DMS53 (cell line): ENCODE data around the gene KAT2A.
"Not testable (repeated sequence)": the region's sequence is repeated elsewhere in the genome, so short reads cannot be mapped to it uniquely, and the experiment has no call there.

Source experiments
- DNase-seq: peaks from one replicate; lab custom pipeline; 2025; lab: John Stamatoyannopoulos, UW

The KAT2A gene

DNA sequence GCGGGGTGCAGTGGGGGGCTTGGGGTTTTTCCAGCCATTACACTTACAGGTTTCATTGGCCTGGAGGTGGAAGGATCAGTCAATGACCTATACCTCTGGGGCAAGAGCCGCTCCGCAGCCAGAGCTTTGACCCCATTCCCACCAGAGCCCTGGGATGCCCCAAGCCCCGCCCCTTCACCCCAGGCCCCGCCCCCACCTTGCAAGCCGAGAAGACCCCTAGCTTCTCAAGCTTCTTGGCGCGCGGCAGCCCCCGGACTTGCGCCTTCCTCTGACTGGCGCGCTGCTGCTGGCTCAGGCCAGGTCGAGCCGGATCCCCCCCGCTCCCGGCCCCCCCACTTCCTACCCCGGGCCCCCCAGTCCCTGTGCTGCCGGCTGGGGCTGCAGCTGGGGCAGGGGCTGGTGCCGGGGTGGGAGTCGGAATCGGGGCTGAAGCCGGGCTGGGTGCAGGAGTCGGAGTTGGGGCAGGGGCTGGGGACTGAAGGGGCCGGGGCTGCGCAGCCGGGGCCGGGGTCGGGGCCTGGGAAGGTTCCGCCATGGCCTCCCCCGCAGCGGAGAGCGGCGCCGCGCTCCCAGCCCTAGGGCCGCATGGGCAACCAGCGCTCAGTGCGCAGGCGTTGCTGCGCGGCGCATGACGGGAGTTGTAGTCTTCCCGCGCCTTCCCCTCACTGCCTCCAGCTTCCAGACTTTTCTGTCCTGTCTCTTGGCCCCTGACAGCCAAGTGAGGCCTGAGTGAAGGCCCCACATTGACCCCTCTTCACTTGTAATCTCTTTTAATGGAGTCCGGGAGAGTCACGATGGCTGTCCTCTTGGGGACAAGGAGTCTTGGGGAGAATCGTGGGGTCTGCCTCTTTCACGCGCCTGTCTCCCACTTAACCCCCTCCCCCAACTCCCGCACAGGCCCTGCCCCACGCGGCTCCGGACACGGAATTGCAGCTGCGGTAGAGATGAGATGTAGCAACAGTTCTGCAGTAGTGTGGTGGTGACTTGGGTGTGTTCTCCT lies at the start of gene KAT2A:
TSS of gene KAT2A (minus strand) at position 598 of the 1,000 bp plus-strand sequence. CDS start at position 535, 63 bp downstream.
- peak; percentile 89 for DNase-seq

DNA sequence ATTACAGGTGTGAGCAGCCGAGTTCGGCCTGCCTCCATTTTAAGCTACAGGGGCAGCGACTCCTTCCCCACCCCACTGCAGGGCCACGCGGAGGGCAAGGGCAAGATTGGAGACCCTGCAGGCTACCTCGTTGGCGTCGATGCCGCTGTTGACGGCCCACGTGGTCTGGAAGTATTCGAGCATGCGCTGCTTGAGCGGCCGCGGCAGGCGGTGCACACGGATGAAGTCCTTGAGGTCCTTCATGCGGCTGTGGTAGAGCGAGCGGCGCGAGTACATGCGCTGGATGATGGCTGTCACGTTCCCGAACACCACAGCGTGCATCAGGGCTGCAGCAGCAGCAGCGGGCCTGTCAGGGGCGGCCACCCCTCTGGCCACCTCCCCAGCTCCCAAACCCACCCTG lies 48.2 kb upstream of the KAT2A start:
- DNase-seq: no peak

DNA sequence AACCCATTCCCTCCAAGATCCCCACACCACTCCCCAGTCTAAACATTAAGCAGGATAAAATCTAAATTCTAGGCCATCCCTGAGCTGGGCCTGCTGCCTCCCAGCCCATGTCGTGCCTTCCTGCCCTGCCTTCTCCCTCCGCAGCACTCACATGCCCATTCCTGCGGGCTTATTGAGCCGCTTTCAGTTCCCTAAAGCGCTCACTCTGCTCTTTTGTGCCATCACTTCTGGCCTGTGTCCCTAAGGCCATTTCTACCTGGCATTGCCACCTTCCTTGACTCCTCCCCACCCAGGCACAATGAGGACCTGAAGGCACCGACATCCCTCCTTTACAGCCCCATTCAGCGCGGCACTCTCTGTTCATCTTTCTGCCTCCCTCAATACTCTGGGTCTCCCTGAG lies 46.6 kb upstream of the KAT2A start:
- DNase-seq: no peak

DNA sequence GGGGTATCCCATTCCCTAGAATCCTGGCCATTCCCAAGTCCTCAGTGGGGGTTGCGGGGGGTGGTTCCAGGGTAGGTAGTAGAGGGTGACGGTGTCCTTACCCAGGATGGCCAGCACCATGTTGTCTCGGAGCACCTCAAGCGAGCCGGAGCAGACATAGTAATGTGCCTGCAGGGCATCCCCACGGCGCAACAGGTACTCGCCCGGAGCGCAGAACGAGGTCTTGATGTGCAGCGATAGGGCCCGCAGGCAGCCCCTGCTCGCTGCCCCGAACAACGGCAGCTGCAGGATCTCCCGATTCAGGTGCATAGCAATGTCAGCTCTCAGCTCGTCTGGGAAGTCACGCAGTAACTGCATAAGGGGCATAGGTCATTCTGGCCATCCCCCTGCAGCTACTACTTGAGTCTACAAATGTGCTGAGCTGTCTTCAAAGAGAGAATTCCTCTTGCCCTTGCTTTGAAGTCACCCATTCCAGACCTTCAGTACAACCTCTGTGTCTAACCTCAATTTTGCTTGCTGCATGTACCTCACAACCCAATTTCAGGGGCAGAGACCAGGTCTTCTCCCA lies 45.1 kb upstream of the KAT2A start:
- DNase-seq: no peak

DNA sequence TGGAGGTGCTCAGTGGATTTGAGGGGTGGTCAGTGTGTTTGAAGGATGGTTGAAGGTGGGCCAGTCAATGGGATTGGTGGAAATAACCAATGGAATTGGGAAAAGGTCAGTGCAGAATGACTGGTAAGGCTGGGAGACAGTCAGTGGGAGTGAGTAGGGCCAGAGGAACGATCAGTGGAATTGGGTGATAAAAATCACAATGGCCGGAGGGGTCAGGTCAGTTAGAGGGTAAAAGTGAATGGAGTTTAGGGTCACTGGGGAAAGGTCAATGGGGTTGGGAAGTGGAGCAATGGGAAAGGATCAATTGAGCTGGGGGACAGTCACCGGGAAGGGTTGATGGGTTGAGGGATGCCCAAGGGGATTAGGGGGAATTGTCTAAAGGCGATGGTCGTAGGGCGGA lies 44.6 kb upstream of the KAT2A start:
- DNase-seq: no peak

DNA sequence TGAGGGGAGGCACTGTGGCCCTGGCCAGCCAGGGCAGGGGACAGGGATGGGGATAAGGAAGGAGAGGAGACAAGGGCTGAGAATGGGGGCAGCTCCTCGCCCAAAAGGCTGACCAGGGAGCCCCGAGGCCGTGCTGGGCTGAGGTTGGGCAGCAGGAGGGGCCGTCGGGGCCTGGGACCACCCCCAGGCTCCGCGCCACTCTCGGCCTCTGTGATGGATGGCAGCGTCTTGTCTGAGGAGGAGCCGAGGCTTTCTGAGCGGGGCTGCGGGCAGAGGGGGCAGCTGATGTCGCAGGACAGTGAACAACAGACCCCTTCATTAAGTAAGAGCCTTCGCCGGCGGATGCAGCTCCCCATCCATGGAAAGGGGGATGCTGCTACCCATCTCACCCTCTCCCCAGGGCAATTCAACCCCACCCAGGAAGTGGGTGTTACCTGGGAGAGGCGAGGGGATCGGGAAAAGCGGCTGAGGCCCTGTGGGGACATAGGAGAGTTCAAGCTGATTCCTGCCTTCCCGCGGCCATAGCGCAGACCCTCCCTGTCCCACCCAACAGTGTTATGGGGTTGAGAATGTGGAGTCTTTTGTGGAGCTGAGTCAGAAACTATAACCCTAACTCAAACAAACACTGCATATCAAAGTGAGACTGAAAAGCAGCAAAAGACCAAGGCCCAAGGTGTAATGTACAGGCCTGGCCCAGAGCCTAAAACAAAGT lies 42.7 kb upstream of the KAT2A start:
- no peak for DNase-seq

DNA sequence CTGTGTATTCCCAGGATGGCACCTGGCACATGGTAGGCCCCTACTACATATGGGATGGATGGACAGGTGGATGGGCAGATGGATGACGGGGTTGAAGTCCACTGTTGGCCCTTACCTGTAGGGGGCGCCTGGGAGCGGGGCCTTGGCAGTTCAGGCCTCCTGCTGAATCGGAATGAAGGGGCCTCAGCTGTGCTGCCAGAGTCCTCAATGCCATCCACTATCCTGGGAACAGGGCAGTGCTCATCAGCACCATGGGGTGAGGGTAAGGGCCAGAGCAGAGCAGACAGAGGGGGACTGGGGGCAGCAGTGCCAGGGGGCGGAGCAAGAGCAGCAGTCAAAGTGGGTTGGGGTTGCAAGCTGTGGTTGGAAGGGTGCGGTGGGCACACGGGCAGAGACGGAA lies 41.9 kb upstream of the KAT2A start:
- DNase-seq: peak; percentile 46

DNA sequence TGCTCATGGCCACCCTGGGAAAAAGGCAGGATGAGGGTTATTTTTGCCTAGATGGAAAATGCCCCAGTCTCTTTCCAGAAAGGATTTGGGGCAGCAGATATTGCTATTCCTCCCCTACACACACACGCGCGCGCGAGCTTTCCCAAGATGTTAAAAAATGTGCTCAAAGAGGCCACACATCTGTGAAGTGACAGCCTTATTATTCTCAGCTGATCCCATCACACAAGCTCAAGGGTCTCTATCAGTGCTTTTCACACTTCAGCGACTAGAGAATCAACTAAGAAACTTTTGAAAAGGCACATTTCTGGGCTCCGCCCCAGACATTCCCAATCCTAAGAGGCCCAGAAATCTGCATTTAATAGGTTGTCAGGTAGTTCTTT lies 39.4 kb upstream of the KAT2A start:
- DNase-seq: no peak

DNA sequence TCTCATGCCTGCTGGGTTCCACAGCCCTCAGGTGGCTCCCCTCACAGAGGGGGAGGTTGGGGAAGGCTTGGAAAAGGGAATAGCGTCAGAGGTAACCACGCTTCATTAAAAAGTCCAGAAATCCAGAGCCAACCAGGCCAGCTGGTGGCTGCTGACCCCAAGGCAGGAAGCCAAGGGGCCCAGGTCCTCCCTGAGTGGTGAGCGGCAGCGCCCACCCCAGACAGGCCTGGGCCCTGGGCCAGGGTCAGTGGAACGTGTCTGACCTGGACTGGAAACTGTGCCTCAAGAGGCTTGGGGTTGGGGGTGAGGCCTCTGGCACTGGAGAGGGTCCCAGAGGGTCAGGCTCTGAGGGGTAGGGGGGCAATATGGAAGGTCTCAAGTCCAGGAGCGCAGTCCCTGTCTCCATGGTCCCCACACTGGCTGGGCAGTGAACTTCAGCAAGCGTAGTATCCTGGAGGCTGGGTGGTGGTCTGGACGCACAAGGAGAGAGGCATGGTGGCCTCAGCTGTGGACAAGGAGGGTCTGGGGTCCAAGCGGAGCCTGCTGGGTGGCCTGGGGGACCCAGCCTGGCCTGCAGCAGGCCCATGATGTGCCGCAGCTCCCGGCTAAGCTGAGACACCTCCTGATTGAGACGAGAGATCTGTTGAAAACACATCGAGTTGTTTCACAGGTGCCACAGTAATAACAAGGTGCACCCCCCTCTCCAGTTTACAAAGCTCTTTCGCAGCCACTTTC lies 38.8 kb upstream of the KAT2A start:
- no peak for DNase-seq

DNA sequence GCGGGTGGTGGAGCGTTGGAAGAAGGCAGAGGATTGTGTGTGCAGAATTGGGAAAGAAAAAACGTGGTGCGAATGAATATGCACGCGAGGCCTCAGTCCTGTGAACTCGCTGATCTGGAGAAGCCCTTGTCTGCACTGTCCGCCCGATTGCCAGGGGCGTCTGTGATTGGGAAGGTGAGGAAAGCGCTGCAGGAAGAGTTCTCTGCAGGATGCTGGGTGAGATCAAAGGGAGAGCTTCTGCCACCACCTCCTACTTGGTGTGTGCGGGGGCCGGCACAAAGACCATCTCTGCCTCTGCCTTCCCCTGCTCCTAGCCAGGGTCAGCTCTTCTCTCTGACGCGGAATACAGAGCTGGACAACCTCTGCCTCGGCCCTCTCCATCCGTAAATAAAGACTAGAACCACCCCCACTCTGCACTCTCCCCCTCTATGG lies 34.5 kb upstream of the KAT2A start:
- DNase-seq: no peak

DNA sequence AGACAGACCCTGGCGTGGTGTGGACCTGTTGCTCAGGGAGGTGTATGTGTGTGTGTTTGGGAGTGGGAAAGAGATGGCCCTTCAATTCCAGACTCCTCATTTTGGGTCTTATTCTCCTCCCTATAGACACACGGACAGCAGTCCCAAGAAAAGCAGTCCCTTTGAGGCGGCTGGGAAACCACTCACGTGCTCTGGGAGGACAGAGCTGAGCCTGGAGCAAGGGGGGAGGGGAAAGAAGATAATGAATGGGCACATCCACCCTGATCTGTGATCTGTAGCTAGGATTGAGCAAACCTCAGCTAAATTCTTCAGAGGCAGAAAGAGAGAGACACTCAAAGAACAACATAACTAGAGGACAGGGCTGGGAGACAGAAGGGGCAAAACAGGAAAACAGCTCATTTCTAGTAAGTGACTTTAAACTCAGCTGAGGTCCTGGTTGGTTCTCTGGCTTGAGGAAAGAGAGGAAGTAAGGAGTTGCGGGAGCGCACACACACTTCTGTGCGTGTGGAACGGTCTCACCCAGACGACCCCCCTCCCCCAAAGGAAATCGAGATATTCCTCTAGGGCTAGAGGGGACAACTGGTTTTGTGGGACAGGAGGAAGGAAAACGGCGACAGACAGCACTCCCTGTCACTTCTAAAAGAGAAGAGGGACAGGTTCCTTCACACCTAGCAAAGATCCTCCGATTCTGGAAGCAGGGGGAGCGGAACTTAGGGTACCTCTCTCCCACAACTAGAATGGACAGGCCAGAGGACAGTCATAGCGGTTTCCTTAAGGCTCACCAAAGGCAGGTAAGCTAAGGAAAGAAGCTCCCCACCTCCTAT lies 33.0 kb upstream of the KAT2A start:
- DNase-seq: peak; percentile 31

DNA sequence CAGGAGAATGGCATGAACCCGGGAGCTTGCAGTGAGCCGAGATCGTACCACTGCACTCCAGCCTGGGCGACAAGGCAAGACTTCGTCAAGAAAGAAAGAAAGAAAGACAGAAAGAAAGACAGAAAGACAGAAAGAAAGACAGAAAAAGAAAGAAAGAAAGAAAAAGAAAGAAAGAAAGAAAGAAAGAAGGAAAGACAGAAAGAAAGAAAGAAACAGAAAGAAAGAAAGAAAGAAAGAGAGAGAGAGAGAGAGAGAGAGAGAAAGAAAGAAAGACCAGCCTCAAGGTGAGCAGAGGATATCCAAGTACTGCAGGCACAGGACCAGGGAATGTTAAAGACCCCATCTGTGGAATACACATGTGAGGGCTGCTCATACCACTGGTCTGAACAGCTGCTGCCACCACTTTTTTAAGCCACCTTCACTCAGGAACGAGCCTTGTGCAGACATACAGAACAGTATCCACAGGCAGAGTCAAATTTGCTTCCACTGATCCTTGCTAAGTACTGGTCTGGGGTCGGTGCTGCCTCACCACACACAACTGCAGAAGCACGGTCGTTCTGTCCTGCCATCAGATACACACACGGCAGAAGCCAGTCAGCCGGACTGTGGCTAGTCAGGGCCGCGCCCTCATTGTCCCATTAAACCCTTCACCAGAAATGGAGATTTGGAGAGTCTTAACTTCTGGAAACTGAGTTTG lies 25.9 kb upstream of the KAT2A start:
- no peak for DNase-seq

DNA sequence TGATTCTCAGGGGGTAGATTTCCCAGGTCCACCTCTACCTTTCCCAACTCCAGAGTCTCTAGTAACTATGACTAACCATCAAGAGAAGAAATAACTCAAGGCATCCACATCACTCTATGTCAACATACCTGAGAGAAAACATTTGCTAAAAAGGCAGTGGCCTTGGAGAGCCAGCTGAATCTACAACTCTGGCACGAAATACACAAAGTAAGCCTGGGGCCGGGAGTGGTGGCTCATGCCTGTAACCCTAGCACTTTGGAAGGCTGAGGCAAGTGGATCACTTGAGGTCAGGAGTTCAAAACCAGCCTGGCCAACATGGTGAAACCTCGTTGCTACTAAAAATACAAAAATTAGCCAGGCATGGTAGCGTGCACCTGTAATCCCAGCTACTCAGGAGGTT lies 22.0 kb upstream of the KAT2A start:
- DNase-seq: not testable (repeated sequence)

DNA sequence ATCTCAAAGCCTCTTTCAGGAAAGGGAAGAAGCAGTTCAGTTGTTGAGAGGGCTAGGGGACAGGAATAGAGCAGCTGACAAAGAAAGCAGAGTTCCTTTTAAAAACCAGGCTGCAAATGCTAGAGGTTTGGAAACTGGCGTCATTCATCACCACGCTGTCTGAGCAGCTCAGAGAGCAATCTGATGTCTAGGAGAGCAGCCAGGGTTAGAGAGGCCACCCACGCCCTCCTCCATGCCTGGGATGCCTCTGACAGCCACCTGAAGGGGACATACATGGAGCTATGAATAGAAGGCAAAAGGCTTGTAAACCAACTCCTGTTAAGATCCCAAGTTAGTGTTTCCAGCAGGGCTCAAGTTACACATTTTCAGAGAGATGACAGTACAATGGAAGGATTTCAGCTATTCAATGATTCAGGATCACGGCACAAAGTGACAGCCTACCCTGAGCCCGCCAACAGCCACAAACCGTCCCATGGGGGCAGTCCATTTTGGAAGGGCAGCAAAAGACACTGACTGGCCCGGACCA lies 21.3 kb upstream of the KAT2A start:
- no peak for DNase-seq

DNA sequence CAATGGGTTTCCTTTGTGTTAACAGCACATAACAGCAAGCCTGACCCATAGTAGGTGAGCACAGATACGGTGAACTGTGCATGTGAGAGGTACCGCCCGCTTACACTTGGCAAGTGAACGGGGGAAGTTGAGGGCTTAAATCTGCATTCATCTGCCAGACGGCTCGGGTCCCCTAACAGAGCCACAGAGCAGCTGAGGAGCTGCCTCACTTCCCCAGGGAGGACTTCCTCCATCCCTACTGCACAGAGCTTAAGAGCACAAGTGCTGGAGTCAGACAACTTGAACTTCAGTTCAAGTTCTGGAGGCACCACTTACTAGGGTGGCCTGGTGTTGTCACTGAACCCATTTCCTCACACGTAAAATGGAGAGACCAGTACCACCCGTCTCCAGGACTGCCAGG lies 20.2 kb upstream of the KAT2A start:
- DNase-seq: no peak

DNA sequence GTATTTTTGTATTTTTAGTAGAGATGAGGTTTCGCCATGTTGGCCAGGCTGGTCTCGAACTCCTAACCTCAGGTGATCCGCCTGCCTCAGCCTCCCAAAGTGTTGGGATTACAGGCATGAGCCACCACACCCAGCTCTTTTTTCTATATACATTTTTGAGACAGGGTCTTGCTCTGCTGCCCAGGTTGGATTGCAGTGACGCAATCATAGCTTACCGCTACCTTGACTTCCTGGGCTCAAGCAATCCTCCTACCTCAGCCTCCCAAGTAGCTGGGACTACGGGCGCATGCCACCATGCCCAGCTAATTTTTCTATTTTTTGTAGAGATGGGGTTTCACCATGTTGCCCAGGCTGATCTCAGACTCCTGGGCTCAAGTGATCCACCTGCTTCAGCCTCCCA lies 19.5 kb upstream of the KAT2A start:
- not testable (repeated sequence) for DNase-seq

DNA sequence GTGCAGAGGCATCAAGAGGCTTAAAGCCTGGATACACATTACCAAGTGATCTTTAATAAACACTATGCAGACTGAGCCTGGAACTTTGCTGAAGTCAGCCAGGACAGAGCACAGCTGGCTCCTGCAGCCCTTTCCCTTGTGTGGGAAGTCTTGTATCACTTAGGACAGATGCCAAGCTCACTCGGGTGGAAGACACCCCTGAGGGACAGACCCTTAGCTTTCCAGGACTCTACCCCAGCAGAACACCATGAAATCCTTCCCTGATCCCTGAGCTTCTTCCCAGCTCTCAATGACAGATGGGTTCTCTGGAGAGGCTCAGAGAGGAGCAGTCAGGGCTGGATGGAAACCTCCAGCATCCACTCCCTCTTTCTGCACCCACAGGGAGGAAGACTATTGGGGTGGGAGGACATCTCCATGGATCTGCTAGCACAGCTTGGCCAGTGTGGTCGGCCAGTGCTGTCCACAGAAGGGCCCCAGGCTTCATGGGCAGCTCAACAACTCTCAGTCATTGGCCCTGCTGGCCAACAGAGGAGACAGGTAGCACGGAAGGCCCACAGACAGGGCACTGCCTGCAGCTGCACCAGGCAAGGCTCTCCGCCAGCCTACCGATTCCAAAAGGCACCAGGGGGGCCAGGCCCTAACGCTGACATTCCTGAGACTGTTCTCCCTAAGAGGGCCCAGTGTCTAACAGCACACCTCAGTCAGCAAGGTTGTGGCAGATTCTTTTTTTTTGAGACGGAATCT lies 17.8 kb upstream of the KAT2A start:
- DNase-seq: no peak

DNA sequence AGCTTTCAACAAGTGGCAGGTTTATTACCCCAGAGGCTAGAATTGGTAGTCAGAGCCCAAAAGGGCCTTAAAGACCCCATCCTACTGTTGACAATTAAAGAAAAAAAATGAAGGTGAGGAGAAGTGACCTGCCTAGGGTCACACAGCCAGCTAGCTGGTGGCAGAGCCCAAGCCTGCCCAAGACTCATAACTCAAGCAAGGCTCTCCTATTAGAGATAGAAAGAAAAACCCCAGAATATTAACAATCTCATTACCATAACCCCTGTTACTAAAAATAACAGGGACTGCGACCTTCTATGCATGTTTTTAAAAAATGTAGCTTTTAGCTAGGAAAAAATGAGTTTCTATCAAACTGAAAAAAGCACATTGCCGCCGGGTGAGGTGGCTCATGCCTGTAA lies 15.5 kb upstream of the KAT2A start:
- no peak for DNase-seq
